SKM-1 treated with dmso at 0.1 percent for 144 hours (cell line): ENCODE measurements around the gene PTPRR.
"Not testable (repeated sequence)": the region's sequence is repeated elsewhere in the genome, so short reads cannot be mapped to it uniquely, and the experiment has no call there.

Experiments used
- DNase-seq: peaks from one replicate; lab custom pipeline; 2025; ENCODE audit not compliant: unreplicated experiment; lab: John Stamatoyannopoulos, UW

Gene PTPRR

GRCh38 chr12:70749931-70750330 lies 170.6 kb downstream of the PTPRR start:
- no peak for DNase-seq

GRCh38 chr12:70748809-70749208 lies 171.7 kb downstream of the PTPRR start:
- no peak for DNase-seq

- DNase-seq: no peak
Measured at GRCh38 chr12:70747445-70748260, 172.9 kb downstream of the PTPRR start.

GRCh38 chr12:70745048-70745447 lies 175.5 kb downstream of the PTPRR start:
- no peak for DNase-seq

GRCh38 chr12:70744178-70744577 lies 176.4 kb downstream of the PTPRR start:
- DNase-seq: no peak

GRCh38 chr12:70741256-70741655 lies 179.3 kb downstream of the PTPRR start:
- no peak for DNase-seq

- DNase-seq: no peak
Measured at GRCh38 chr12:70739756-70740155, 180.8 kb downstream of the PTPRR start.

- no peak for DNase-seq
Measured at GRCh38 chr12:70736351-70737133, 184.0 kb downstream of the PTPRR start.

- not testable (repeated sequence) for DNase-seq
Measured at GRCh38 chr12:70735197-70735596, 185.3 kb downstream of the PTPRR start.

GRCh38 chr12:70733385-70733784 lies 187.2 kb downstream of the PTPRR start:
- peak; percentile 20 for DNase-seq

GRCh38 chr12:70732287-70732686 lies 188.3 kb downstream of the PTPRR start:
- DNase-seq: no peak

GRCh38 chr12:70730675-70731180 lies 189.8 kb downstream of the PTPRR start:
- no peak for DNase-seq

GRCh38 chr12:70724444-70724843 lies 196.1 kb downstream of the PTPRR start:
- peak; percentile 19 for DNase-seq

GRCh38 chr12:70722584-70723343 lies 197.8 kb downstream of the PTPRR start:
- no peak for DNase-seq

- no peak for DNase-seq
Measured at GRCh38 chr12:70721656-70722357, 198.7 kb downstream of the PTPRR start.

GRCh38 chr12:70721216-70721615 lies 199.3 kb downstream of the PTPRR start:
- DNase-seq: no peak

GRCh38 chr12:70719672-70720420 lies 200.7 kb downstream of the PTPRR start:
- DNase-seq: no peak

- no peak for DNase-seq
Measured at GRCh38 chr12:70719071-70719470, 201.5 kb downstream of the PTPRR start.

- DNase-seq: no peak
Measured at GRCh38 chr12:70711831-70712230, 208.7 kb downstream of the PTPRR start.

- no peak for DNase-seq
Measured at GRCh38 chr12:70709022-70709421, 211.5 kb downstream of the PTPRR start.
